Gastrocnemius medialis (tissue), 4 donors: ENCODE data around the gene CALD1.

Experiments used
- CTCF ChIP-seq, 5 experiments: fragments of 450-650 bp in 3 of 5; fragments of 200-600 bp in 2 of 5; sonication (generic) in 2 of 5; IDR thresholded peaks in 4 of 5; conservative IDR thresholded peaks in 1 of 5; 1 replicate in 4 of 5; 2 replicates in 1 of 5; pipeline ENCODE4 v1.5.1; 2016 to 2019; ENCODE audit warnings: antibody characterized with exemption in 5 of 5, mild to moderate bottlenecking in 3 of 5, moderate library complexity in 3 of 5
- POLR2A ChIP-seq, 2 donors: fragments of 450-650 bp; IDR thresholded peaks; one replicate each; pipeline ENCODE4 v1.6.1; 2017; ENCODE audit warnings: antibody characterized with exemption in 2 of 2, mild to moderate bottlenecking in 2 of 2, moderate library complexity in 2 of 2

GRCh38 chr7:134827889-134828288 lies 48.5 kb downstream of the CALD1 start:
- TF ChIP-seq CTCF (IDR thresholded peaks at IDR 0.05 in 4 of 5, conservative IDR thresholded peaks at IDR 0.05 in 1 of 5) (no peak), POLR2A (IDR thresholded peaks at IDR 0.05) (no peak)
